ENCODE data around the gene PLTP. TPM values are rescaled to one million over a fixed set of nuclear protein-coding genes. Genes with fewer than 3 reads are reported as not detected.

Gene PLTP
- total RNA-seq, 4 donors from 2014 or later = 45.6 to 456 (median 177) TPM

Other genes with a start within 250 kb of the PLTP start
- gene WFDC11, start 241.9 kb downstream of the PLTP start, total RNA-seq = not detected
- gene WFDC13, start 210.1 kb downstream of the PLTP start, total RNA-seq = not detected
- gene WFDC10B, start 207.1 kb downstream of the PLTP start, total RNA-seq = not detected
- gene SPINT4, start 189.8 kb downstream of the PLTP start, total RNA-seq = not detected
- 1 to 10 TPM in 1 of 4 donors, not detected in 3; 2.3 TPM for gene WFDC3, start 120.3 kb downstream of the PLTP start, total RNA-seq
- 10 to 100 TPM; 21.8 to 33.3 (median 27.8) TPM for gene DNTTIP1, start 120.2 kb downstream of the PLTP start, total RNA-seq
- gene UBE2C, start 99.5 kb downstream of the PLTP start, total RNA-seq = under 1 TPM in 1 of 4 donors, not detected in 3; 0.72 TPM
- gene TNNC2, start 84.8 kb downstream of the PLTP start, total RNA-seq = 1 to 10 TPM in 3 of 4 donors, not detected in 1; 1.0 to 6.3 (median 1.3) TPM
- gene SNX21, start 78.4 kb downstream of the PLTP start, total RNA-seq = 10 to 100 TPM; 45.9 to 76.3 (median 59.7) TPM
- gene ACOT8, start 54.8 kb downstream of the PLTP start, total RNA-seq = 10 to 100 TPM; 27.2 to 49.8 (median 29.9) TPM
- gene ZSWIM3, start 54.5 kb downstream of the PLTP start, total RNA-seq = 1 to 10 TPM; 2.8 to 5.0 (median 4.4) TPM
- 10 to 100 TPM in 1 of 4 donors, 1 to 10 TPM in 3; 6.6 to 11.9 (median 9.1) TPM for gene ZSWIM1, start 30.9 kb downstream of the PLTP start, total RNA-seq
- gene SPATA25, start 24.5 kb downstream of the PLTP start, total RNA-seq = 1 to 10 TPM in 3 of 4 donors, not detected in 1; 4.2 to 7.9 (median 5.1) TPM
- 10 to 100 TPM in 3 of 4 donors, 1 to 10 TPM in 1; 2.2 to 26.4 (median 17.0) TPM for gene NEURL2, start 20.9 kb downstream of the PLTP start, total RNA-seq
- 10 to 100 TPM; 36.4 to 73.0 (median 56.6) TPM for gene CTSA, start 20.8 kb downstream of the PLTP start, total RNA-seq
- gene PCIF1, start 22.5 kb upstream of the PLTP start, total RNA-seq = 10 to 100 TPM; 21.5 to 45.3 (median 39.2) TPM
- gene ZNF335, start 60.0 kb upstream of the PLTP start, total RNA-seq = 10 to 100 TPM in 3 of 4 donors, 1 to 10 TPM in 1; 7.5 to 17.9 (median 16.5) TPM
- gene MMP9, start 96.8 kb upstream of the PLTP start, total RNA-seq = 1 to 10 TPM in 2 of 4 donors, under 1 TPM in 1, not detected in 1; 0.15 to 3.9 (median 1.2) TPM
- not detected for gene SLC12A5, start 117.1 kb upstream of the PLTP start, total RNA-seq
- 10 to 100 TPM; 26.3 to 39.8 (median 30.8) TPM for gene NCOA5, start 177.8 kb upstream of the PLTP start, total RNA-seq
- gene CD40, start 206.2 kb upstream of the PLTP start, total RNA-seq = 10 to 100 TPM; 13.7 to 16.6 (median 13.9) TPM

Measured in gastroesophageal sphincter (tissue), 4 donors.